ENCODE results near the gene TBXAS1.
"Not testable (repeated sequence)": the region's sequence is repeated elsewhere in the genome, so short reads cannot be mapped to it uniquely, and the experiment has no call there.

TBXAS1 gene

GRCh38 chr7:139915268-139915863, 86.3 kb downstream of the TBXAS1 start:
- DNase-seq (ENCODE audit: low spot score): no peak

DNA sequence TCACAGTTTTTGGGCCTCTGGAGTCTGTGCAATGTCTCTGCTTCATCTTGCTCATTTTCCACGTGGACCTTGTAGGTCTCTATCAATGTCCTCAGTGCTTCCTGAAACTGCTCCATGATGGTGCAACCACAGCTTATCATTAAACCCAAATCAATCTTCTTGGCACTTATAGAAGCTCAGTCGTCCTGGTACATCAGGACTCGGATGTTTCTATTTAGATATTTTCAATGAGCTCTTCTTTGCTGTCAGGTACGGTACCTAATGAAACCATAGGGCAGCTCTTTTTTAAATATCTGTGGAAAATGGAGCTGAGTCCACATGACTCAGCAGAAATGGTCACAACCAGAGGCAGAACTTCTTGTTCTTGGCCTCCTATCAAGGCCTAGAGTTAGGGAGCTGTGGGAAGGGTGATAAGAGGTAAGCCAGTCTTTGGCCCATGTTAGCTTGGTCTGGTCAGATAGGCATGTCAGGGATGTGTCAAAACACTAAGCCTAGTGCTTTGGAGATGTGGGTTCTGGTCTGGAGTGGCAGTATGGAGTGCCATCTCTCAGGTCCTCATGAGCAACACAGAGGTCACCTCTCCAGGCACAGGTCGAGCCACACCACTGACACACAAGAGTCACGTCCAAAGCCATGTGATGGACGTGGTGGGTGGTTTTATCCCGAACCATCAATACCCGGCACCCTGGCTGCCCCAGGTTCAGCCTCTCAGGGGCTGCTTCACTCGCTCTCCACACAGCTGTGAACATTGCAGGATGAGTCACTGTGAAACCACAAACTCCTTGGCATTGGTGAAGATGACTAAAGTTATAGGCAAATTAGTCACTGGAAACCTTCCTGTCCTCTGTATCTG, 87.0 kb downstream of the TBXAS1 start:
- DNase-seq (ENCODE audit: low spot score): peak; percentile 91

DNA sequence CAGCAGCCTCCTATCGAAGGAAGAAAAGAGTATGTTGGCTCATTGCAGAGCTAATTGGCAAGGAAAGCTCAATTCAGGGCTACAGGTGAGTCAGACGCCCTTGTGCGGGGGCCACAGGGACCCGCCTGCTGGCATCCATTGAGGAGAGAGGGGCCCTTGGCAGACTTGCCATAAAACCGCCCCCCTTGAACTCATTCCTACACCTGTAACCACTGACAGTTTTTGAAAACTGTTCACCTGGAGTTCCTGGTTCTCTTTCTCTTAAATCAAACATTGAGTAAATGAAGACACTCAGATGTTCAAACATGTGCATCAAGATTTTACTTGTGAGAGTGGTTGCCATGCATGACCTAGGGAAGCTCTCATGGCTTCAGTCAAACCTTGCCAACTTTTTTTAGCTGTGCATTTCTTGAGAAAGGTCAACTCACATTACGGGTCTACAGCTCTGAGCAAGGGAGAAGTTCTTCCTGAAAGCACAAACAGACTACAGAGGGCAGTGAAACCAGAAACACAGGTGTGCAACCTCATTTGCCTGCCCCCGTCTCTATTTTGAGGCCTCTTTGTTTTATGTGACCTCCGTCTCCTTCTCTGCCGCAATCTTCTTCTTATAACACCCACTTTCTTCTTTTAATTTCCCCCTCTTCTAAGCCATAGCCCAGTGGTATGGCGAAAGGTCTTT, 87.8 kb downstream of the TBXAS1 start:
- no peak for DNase-seq (ENCODE audit: low spot score)

DNA sequence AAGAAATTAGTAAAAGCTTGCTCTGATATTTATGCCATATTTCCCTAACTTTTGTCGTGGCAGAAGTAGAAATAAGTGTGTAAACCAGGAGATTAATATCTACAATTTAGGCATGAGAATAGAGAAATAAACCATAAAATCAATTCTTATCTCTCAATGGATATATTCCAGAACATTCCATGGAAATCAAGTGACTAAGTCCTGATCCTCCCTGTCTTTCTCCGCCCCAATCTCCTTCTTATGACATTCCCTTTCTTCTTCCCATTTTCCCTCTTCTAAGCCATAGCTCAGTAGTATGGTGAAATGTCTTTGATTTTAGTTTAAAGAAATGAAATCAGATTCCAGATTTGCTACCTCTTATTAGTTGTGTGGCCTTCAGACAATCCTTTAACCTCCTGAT, 88.8 kb downstream of the TBXAS1 start:
- no peak for DNase-seq (ENCODE audit: low spot score)

DNA sequence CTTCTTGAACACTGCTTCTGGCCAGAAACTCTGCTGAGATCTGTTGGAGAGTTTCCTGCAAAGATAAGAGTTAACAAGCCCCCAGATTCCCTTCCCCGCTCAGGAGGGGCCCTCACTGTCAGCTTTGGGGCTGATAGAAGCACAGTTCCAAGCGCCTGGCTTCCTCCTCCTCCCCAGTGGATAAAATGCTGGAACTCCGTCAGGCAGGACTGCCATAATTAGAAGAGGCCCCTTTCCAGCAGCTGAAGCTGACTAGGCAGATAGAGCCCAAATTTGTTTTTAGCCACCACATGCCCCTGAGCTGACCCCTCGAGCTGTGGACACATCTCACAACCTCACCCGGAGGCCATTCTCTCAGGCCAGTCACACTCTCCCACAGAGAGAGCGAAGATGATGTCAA, 89.4 kb downstream of the TBXAS1 start:
- no peak for DNase-seq (ENCODE audit: low spot score)

GRCh38 chr7:139923090-139923489, 94.0 kb downstream of the TBXAS1 start:
- no peak for DNase-seq (ENCODE audit: low spot score)

DNA sequence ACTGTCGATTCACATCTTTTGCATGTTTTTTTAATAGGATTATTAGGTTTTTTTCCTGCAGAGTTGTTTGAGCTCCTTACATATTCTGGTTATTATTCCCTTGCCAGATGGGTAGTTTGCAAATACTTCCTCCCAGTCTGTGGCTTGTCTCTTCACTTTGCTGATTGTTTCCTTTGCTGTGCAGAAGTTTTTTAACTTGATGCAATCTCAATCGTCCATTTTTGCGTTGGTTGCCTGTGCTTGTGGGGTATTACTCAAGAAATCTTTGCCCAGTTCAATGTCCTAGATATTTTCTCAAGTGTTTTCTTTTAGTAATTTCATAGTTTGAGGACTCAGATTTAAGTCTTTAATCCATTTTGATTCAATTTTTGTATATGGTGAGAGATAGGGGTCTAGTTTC, 95.4 kb downstream of the TBXAS1 start:
- DNase-seq (ENCODE audit: low spot score): no peak

DNA sequence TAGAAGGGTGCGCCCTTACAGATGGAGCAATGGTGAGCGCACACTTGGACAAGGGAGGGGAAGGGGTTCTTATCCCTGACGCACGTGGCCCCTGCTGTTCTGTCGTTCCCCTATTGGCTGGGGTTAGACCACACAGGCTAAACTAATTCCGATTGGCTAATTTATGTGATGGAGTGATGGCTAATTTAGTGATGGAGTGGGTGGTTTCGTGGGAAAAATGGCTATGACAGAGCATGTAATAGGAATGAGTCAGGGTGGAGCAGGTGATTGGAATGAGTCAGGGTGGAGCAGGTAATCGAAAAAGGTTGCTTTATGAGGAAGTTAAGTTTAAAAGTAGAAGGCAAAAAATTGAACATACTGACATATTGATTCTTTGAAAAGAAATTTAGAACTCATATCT, 100.2 kb downstream of the TBXAS1 start:
- DNase-seq (ENCODE audit: low spot score): not testable (repeated sequence)

GRCh38 chr7:139930286-139930965, 101.4 kb downstream of the TBXAS1 start:
- no peak for DNase-seq (ENCODE audit: low spot score)

DNA sequence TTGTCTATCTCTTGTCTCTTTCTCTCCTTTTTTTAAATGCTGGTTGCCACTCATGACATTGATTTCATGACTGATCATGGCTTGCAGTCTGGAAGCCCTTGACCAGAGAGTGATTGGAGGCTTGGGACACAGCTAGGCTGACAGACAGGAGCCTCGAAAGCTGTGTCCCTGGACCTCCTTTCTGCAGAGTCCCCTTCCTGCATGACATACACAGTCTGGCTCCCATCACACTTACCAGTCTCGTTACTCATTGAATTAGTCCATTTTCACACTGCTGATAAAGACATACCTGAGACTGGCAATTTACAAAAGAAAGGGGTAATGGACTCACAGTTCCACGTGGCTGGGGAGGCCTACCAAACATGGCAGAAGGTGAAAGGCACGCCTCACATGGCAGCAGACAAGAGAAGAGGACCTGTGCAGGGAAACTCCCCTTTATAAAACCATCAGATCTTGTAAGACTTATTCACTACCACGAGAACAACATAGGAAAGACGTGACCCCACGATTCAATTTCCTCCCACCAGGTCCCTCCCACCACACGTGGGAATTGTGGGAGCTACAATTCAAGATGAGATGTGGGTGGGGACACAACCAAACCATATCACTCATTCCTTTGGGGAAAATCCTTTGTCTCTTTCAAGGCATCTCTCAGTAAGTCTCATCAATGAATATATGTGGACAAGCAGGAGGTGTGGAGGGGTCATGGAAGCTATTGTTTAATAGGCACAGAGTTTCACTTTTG, 102.3 kb downstream of the TBXAS1 start:
- DNase-seq (ENCODE audit: low spot score): no peak

DNA sequence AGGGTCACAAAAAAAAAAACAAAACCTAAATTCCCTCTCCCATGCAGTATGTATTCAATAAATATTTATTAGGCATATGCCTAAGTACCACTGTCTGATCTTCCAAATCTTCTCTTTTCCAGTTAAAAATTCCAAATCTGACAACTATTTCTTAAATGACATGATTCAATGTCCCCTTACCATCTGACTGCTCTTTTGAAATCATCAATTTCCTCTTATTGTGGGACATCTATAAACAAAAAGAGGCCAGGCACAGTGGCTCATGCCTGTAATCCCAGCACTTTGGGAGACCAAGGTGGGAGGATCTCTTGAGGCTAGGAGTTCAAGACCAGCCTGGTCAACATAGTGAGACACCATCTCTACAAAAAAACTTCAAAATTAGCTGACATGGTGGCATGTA, 103.5 kb downstream of the TBXAS1 start:
- no peak for DNase-seq (ENCODE audit: low spot score)

- no peak for DNase-seq (ENCODE audit: low spot score)
These were observed 107.8 kb downstream of the TBXAS1 start for GRCh38 chr7:139936760-139937310.

DNA sequence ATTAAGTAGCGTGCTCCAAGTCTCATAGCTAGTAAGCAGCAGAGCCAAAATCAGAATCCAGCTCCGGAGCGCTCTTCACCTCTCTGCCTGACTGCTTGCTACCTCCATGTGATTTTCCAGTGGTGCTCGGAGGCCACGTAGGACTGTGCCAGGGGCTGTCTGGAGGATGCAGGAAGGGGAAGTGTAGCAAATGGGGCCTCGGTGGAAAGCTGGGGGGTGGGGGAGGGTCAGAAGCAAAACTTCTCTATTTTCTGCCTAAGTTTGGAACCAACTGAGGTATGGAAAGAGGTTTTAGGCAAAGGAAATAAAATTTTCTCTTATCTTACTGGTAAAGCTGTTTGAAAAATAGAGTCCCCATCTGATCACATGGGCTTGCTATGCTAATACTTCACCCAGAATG, 108.7 kb downstream of the TBXAS1 start:
- no peak for DNase-seq (ENCODE audit: low spot score)

DNA sequence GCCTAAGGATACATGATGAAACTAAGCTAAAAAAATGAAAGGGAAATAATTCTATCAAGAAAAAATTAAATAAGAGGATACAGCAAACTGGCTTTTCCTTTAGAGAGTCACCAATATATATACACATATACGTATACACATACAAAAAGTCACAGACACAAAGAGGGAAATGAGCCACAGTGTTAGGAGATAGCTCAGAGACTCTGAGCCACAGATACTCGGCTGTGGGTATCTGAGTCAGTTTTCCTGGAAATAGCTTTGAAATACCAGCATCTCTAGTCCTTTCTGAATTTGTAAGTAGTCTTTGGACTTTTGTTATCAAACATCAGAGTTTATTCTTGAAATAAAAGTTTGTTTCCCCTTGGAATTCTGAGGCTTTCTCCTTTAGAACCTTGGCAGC, 111.8 kb downstream of the TBXAS1 start:
- DNase-seq (ENCODE audit: low spot score): no peak

DNA sequence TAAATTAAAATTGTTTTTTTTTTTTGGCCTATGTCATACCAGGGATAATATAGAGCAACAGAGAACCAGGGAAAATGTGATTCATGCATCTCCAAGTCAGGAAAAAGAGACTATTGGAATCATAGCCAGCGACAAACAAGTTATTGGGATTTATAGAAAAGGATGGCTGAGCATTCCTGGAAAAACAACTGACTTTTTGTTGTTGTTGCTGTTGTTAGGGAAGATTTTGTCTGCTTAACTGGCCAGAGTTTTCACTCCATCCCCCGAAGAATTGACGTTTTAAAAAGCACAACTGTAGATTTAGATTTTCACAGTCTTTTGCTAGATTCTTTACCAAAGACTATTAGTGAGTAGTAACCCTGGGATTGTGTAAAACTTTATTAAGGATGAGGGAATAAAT, 112.4 kb downstream of the TBXAS1 start:
- DNase-seq (ENCODE audit: low spot score): no peak

DNA sequence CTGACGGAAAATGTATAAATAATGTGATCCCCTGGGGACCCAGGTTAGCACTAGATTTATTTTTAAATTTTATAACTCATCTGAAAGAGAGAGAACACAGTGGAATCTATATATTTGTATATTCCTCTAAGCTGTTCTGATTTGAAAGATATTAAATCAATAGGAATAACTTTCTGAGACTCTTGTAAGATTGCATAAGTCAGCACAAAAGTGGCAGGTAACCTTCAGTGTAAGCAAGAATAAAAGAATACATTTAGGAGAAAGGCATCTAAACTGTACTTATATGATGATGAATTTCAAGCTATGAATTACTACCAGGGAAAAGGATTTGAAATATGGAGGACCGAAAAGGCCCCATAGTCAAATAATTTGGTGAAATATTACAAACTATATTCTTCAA, 112.8 kb downstream of the TBXAS1 start:
- no peak for DNase-seq (ENCODE audit: low spot score)

DNA sequence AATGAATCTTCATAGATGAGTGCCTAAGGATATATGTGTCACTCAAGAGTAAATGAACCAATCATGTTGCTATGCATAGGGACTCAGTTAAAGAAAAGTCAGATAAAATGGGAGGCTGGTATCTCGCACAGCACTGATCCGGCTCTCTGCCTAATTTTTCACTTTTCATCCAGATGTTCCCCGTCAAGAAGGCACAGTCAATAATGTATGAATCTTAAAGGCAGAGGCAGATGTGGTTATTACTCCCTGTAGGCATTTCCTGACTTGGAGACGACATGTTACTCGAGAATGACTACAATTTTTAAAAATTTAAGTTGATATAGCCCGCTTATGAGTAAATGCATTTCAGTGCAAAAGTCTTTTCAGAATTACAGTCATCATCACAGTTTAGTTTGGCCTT, 113.6 kb downstream of the TBXAS1 start:
- no peak for DNase-seq (ENCODE audit: low spot score)

GRCh38 chr7:139943401-139943800, 114.3 kb downstream of the TBXAS1 start:
- DNase-seq (ENCODE audit: low spot score): no peak

DNA sequence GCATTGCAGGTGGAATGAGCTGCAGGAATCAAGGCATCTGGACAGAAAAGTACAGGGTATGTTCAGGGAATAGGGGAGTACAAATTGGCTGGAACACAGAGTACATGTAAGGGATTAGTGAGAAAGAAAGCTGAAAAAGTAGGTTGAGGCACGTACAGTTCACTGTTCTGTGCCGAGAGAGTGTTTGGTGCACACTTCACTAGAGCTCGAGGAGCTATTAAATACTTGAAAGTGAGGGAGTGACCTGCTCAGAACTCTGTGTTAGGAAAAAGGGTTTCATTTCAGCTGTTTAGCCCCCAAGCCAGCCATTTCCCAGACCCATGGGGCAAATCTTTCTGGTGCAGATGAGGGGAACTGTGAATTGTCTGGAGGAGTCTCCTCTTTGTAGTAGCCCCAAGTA, 115.2 kb downstream of the TBXAS1 start:
- DNase-seq (ENCODE audit: low spot score): no peak

DNA sequence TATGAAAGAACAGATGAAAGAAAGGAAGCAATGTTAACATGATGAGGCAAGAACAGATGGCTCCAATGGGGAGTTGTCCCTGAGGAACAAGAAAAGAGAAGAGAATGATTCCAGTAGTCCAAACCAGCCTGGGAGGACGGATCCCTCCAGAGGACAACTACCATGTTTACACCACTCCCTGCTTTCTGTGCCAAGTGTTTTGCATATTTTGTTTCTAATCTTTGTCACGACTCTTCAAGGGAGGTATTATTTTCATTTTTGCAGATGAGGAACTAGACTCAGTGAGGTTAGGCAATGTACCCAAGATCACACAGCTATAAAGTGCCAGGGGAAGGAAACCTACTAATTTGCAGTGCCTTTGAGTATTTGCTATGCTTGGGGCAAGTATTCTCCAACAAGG, 117.5 kb downstream of the TBXAS1 start:
- no peak for DNase-seq (ENCODE audit: low spot score)

DNA sequence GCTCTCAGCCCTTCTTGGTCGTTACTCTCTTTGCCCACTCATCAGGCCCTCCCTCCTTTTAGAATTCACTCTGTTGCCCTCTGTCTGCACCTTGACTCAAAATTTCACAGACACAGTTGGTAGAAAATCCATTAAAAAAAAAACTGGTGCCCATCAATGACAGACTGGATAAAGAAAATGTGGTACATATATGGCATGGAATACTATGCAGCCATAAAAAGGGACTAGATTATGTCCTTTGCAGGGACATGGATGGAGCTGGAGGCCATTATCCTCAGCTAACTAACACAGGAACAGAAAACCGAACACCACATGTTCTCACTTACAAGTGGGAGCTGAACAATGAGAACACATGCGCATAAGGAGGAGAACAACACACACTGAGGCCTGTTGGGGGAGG, 118.0 kb downstream of the TBXAS1 start:
- no peak for DNase-seq (ENCODE audit: low spot score)

- no peak for DNase-seq (ENCODE audit: low spot score)
These were observed 119.1 kb downstream of the TBXAS1 start for GRCh38 chr7:139948167-139948566.
